Stimulated activated CD8-positive, alpha-beta memory T cell treated with anti-CD3 and anti-CD28 coated beads, Interleukin-2, amount 100 ng/mL, for 48 hours (primary cell): Measurements from ENCODE around the gene UNC119.

Source experiments
- DNase-seq, 2 donors: peaks; one replicate each; pipeline ENCODE4 v3.0.0-alpha.2; 2020; ENCODE audit warnings: low read depth in 2 of 2

Gene UNC119

DNA sequence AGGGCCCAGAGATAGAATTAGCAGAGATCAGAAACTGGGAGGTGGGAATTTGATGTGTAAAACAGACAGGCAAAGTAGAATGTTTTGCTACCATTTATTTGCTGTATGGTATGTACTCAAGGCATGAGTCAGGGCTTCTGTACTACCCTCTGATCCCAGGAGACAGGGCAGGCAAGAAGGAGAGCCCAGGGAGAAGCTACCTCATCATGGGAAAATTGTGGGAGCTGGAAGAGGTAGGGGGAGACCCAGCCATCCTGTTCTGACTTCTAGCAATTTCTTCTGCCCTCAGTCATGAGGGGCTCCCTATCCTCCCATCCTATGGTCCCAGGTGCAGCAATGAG, 20.6 kb upstream of the UNC119 start:
- no peak for DNase-seq

- no peak for DNase-seq
Measured at GRCh38 chr17:28572259-28573039, 20.0 kb upstream of the UNC119 start.

GRCh38 chr17:28571361-28572122, 19.1 kb upstream of the UNC119 start, which contains the start of gene PIGS:
Gene PIGS, minus strand, starts transcription at chr17:28571524. Its CDS starts 28 bp downstream, at chr17:28571496.
- peak; percentile 91 for DNase-seq

GRCh38 chr17:28570716-28571360, 18.4 kb upstream of the UNC119 start:
- no peak for DNase-seq

DNA sequence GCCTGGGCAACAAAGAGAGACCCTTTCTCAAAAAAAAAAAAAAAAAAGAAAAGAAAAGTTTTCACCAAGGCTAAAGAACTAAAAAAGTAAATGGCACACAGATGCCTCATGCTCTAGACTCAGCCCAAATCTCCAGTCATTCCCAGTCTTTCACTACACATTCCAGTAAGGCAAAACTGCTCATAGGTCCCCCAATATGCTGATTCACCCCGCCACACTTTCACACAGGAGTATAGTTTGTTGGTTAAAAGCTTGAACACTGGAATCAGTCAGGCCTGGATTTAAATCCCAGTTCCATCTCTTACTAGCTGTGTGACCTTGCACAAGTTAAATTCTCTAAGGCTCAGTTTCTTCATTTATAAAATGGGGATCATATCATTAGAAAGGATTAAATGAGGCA, 17.0 kb upstream of the UNC119 start:
- DNase-seq, result no peak

GRCh38 chr17:28567604-28568003, 15.2 kb upstream of the UNC119 start:
- DNase-seq, result no peak

- DNase-seq, result no peak
Measured at GRCh38 chr17:28563475-28563874, 11.1 kb upstream of the UNC119 start.

DNA sequence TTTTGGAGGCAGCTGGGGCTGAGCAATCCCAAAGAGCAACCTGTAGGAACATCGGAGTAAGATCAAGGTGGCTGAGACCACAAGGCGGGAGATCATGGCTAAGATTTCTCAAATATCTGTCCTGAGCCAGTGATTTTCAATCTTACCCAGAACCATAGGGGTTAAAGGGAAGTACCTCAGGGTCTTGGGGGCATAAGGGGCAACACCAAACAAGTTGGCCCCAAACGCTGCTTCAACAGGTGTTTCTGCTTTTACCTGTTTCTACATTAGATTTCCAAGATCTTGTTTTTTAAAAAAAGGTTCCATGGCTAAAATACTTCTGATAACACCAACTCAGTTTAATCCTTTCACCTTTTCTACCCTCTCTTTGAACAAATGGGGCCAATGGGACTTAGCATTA, 2.6 kb upstream of the UNC119 start:
- DNase-seq, result no peak

DNA sequence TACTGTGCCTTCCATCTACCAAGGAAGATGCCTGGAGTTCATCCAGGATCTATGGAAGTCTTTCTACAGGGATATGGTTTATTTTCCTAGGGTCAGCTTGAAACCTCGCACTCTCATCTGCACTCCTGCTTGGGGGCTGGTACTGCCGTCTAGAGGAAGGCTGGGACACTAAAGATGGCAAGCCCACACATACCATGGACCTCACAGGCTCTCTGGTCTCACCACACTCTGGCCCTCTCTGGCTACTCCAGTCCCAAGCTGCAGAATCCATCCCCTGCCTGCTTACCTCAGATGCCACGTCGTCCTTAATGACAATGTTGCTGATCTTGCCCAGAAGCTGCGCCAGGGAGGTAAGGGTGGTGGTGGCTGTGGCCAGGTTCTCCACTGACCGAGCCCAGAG, 2.1 kb upstream of the UNC119 start:
- no peak for DNase-seq

- DNase-seq, result no peak
Measured at GRCh38 chr17:28553000-28553505, 629 bp upstream of the UNC119 start.

GRCh38 chr17:28551421-28552175, 826 bp downstream of the UNC119 start:
- DNase-seq, result no peak

DNA sequence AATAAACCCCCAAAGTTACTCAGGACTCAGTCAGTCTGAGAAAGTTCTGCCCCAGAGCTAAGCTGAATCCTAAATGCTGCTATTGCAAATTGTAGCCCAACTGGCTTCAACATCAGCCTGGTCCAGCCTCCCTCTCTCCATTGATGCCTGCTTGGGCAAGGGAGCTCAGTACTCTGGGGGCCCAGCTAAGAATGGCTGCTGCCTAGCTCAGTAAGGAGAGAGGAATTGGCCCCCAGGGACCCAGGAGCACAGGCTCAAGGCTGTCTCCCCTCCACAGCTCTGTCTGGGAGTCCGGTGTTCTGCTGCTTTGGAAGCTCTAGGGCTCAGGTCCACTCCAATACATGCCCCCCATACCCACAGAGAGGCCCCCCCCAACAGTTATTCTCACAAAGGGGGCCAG, 1.6 kb downstream of the UNC119 start:
- DNase-seq, result no peak

DNA sequence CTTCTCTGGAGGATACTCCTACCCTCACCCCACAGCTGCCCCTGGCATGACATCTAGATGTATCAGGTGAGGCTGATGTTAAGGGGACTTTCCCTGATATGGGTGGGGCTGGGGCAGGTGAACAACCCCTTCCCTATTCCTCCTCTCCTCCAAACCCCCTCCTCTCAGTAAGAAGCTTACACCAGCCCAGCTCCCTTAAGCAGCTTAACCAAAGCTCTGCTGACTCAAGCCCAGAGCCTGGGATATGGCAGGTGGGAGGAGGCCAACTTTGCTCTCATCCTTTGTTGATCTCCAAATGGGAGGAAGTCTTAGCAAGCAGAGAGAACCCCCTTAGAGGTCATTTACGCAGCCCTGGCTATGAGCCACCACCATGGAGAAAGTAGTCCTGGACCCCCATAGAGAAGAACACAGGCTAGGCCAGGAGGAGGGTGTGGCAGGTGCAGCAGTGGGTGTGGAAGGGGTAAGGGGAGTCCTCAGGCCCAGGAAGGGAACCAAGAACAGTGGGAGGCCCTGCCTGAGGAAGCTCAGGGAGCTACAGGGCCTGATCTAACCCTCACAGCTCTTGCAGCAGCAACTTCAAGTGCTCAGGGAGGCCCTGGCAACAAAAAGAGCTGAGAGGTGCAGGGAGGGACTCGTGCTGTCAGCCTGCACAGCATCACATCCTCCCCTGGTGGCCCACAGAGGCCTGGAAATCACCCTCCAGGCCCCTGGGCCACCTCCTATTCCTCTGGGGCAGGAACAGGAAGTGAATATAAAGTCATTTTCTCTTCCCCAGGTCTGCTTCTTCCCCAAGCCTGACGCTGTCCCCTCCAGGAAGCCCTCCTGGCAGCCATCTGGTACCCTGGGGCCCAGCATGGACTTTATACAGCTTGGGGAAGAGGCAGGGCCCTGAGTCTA, 2.9 kb downstream of the UNC119 start:
- DNase-seq, result peak; percentile 33 to 35

GRCh38 chr17:28548417-28549130, 3.9 kb downstream of the UNC119 start:
- no peak for DNase-seq

- DNase-seq, result peak; percentile 68
Measured at GRCh38 chr17:28547623-28548416, 4.6 kb downstream of the UNC119 start.

DNA sequence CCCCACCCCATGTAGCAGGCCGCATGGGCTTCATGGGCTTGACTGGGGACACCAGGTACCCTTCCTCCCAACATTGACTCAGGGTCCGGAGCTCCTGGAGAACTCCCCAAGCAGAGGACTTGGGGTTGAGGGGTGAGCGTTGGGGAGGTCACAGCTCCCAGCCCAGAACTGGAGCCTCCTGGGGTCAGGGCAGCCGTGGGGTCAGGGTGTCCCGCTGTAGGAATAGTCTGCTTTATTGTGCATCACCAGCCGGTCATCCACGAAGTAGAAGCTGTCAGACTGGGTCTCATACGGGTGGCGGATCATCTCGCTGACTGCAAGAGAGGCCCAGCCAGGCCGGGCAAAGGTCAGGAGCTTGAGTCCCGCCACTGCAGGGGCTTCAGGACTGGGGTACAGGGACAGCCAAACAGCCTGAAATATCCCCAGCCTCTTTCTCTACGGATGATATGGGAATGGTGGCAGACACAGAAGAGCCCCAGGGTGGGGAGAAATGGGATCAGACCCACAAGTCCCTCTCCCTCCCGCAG, 5.3 kb downstream of the UNC119 start:
- DNase-seq, result no peak

DNA sequence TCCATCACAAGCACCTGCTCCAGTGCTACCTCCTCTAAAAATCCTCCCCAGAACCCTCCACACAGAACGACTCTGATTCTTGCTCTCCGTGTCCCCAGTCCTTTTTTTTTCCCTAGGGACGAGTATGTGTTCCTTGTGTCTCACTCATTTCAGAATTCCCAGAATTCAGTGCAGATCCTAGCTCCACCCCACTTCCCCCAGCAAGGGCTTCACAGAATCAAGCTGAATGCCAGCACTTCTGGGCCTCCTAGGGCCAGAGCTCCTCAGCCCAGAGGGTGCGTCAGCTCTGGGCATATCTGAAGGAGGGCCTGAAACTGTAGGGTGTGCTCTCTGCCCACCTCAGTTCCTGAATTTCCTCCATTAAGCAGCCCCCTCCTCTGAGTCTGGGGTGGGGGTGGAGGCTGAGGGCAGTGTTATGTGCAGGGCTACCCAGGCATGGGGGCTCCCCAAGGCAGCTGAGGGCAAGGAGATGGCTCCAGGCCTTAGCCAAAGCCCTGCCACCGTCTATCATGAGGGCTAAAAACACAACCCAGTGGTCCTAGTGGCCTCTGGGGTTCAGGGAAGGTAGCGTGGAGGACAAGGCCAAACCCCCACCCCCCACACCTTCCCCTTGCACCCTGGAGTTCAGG, 6.5 kb downstream of the UNC119 start:
- DNase-seq, result no peak

GRCh38 chr17:28545141-28545503, 7.3 kb downstream of the UNC119 start:
- DNase-seq, result no peak
